Mesangial cell (primary cell): ENCODE measurements around the gene SNAPC2. TPM values are rescaled to one million over a fixed set of nuclear protein-coding genes. Genes with fewer than 3 reads are reported as not detected.

Source experiments
- total RNA-seq: library from RNA; depleted of rRNA; stranded (reverse); fragments of >200 nt; gene quantifications from 2 replicates; pipeline ENCODE4 v1.2.3, GENCODE V29; 2015

SNAPC2 gene
- total RNA-seq: 24.3 and 38.7 TPM in 2 replicates

GRCh38 chr19:7919610-7920518, at the start of gene SNAPC2:
Gene SNAPC2, plus strand, starts transcription at chr19:7920338. Its CDS starts 29 bp downstream, at chr19:7920367.

GRCh38 chr19:7874076-7874896, 45.9 kb upstream of the SNAPC2 start, which contains the start of gene PRR36:
Gene PRR36, minus strand, starts transcription at chr19:7874390. Its CDS starts 701 bp downstream, at chr19:7873689.

GRCh38 chr19:7888145-7888825, 31.9 kb upstream of the SNAPC2 start, which contains the start of gene LRRC8E:
Gene LRRC8E, plus strand, starts transcription at chr19:7888510. Its CDS starts 7,094 bp downstream, at chr19:7895604.

GRCh38 chr19:7903244-7904073, 16.7 kb upstream of the SNAPC2 start, which contains the start of gene MAP2K7:
Gene MAP2K7, plus strand, starts transcription at chr19:7903877. Its CDS starts 68 bp downstream, at chr19:7903945.

GRCh38 chr19:7914598-7915045, 5.5 kb upstream of the SNAPC2 start, which contains the start of gene TGFBR3L:
Gene TGFBR3L, plus strand, starts transcription at chr19:7914830.

GRCh38 chr19:7926021-7926726, 6.0 kb downstream of the SNAPC2 start, which contains the start of gene CTXN1:
Gene CTXN1, minus strand, starts transcription at chr19:7926135. Its CDS starts 597 bp downstream, at chr19:7925538.

GRCh38 chr19:7943444-7944176, 23.5 kb downstream of the SNAPC2 start, which contains the start of gene TIMM44:
Gene TIMM44, minus strand, starts transcription at chr19:7943666. Its CDS starts 15 bp downstream, at chr19:7943651.

Other genes starting within 250 kb of the SNAPC2 start
- not detected in 2 replicates for gene MCEMP1, start 243.2 kb upstream of the SNAPC2 start, total RNA-seq
- 114 and 143 TPM in 2 replicates for gene TRAPPC5, start 239.5 kb upstream of the SNAPC2 start, total RNA-seq
- not detected in 2 replicates for gene FCER2, start 218.2 kb upstream of the SNAPC2 start, total RNA-seq
- gene CLEC4G, start 188.2 kb upstream of the SNAPC2 start, total RNA-seq: not detected in 2 replicates
- not detected in 2 replicates for gene CD209, start 172.8 kb upstream of the SNAPC2 start, total RNA-seq
- gene CLEC4M, start 157.1 kb upstream of the SNAPC2 start, total RNA-seq: not detected in 2 replicates
- gene EVI5L, start 90.1 kb upstream of the SNAPC2 start, total RNA-seq: 10.4 and 17.5 TPM in 2 replicates
- gene PRR36, start 45.9 kb upstream of the SNAPC2 start, total RNA-seq: 0.65 and 1.0 TPM in 2 replicates
- 12.9 and 24.2 TPM in 2 replicates for gene LRRC8E, start 31.8 kb upstream of the SNAPC2 start, total RNA-seq
- 11.7 and 17.7 TPM in 2 replicates for gene MAP2K7, start 16.5 kb upstream of the SNAPC2 start, total RNA-seq
- gene TGFBR3L, start 5.5 kb upstream of the SNAPC2 start, total RNA-seq: 1.8 and 4.4 TPM in 2 replicates
- 11.9 and 35.4 TPM in 2 replicates for gene CTXN1, start 5.8 kb downstream of the SNAPC2 start, total RNA-seq
- gene TIMM44, start 23.3 kb downstream of the SNAPC2 start, total RNA-seq: 55.8 and 76.6 TPM in 2 replicates
- 44.1 and 69.1 TPM in 2 replicates for gene ELAVL1, start 85.3 kb downstream of the SNAPC2 start, total RNA-seq
- gene CCL25, start 132.4 kb downstream of the SNAPC2 start, total RNA-seq: not detected in 2 replicates
- gene FBN3, start 229.3 kb downstream of the SNAPC2 start, total RNA-seq: under 0.01 TPM in 1 of 2 replicates, not detected in the other